Adrenal gland (tissue), 12 donors: ENCODE measurements around the gene MRPL34. TPM values are rescaled to one million over a fixed set of nuclear protein-coding genes. Genes with fewer than 3 reads are reported as not detected.

Source experiments
- DNase-seq, 7 donors: peaks; one replicate each; pipeline ENCODE4 v3.0.0-alpha.2; 2019 to 2020
- H3K27ac ChIP-seq, 5 donors: fragments of 200-600 bp; sonication (generic) in 4 of 5; 1 replicate in 3 of 5; 2 replicates in 2 of 5; pipeline versions ENCODE4 v1.5.1 to v1.8.0; 2016 to 2020; ENCODE audit warnings: mild to moderate bottlenecking in 1 of 5
- H3K27me3 ChIP-seq: fragments of 200-600 bp; 2 replicates; pipeline ENCODE4 v1.8.0; 2021
- H3K36me3 ChIP-seq, 2 donors: fragments of 200-600 bp; replicated peaks in 1 of 2; 1 replicate in 1 of 2; 2 replicates in 1 of 2; pipeline versions ENCODE4 v1.5.1 to v1.8.0; 2018 to 2022
- H3K4me1 ChIP-seq, 2 donors: fragments of 200-600 bp; replicated peaks in 1 of 2; 1 replicate in 1 of 2; 2 replicates in 1 of 2; pipeline versions ENCODE4 v1.5.1 to v1.8.0; 2018 to 2021
- H3K4me3 ChIP-seq, 4 donors: fragments of 200-600 bp; sonication (generic) in 3 of 4; one replicate each; pipeline ENCODE4 v1.5.1; 2016 to 2018
- H3K9me3 ChIP-seq, 3 donors: fragments of 200-600 bp; sonication (generic) in 1 of 3; replicated peaks in 1 of 3; 1 replicate in 2 of 3; 2 replicates in 1 of 3; pipeline versions ENCODE4 v1.5.1 to v1.8.0; 2016 to 2021
- POLR2A ChIP-seq, 2 donors: fragments of 450-650 bp; IDR thresholded peaks; one replicate each; pipeline ENCODE4 v1.6.1; 2017; ENCODE audit warnings: antibody characterized with exemption in 2 of 2, mild to moderate bottlenecking in 2 of 2, moderate library complexity in 1 of 2
- WGBS, 4 donors: extraction: QIAGEN DNeasy Blood & Tissue Kit in 2 of 4; methylation state at CpG; one replicate each; pipeline versions ENCODE4 v1.1.5 to v1.1.7; 2013 to 2017; 5-methylcytosine and 5-hydroxymethylcytosine counted together
- intact Hi-C, 2 donors: fragments of 100-400 bp; cut with DNase I; formaldehyde crosslinking; loops; one replicate each; pipeline versions ENCODE4 v1.14.1 to v1.15.0; 2022 to 2023
- polyA plus RNA-seq, 3 donors: library from polyadenylated mRNA; stranded (reverse); fragments of 200-250 nt in 2 of 3; fragments of 350-450 nt in 1 of 3; fragmentation: Illumina TruSeq in 1 of 3; extraction: RNeasy Lipid Tissue Mini Kit (QIAGEN cat#74804) in 1 of 3; gene quantifications; one replicate each; pipeline ENCODE4 v1.2.3, GENCODE V29; 2013 to 2014
- total RNA-seq, 9 donors: library from RNA; depleted of rRNA in 4 of 9; stranded (reverse); fragments of >200 nt in 4 of 9; fragments of 120-200 nt in 1 of 9; fragmentation: NEBNext Ultra II Directional in 1 of 9; extraction: Animal tissue kit (Norgen Biotek cat#: 25700) in 1 of 9; gene quantifications; one replicate each; pipeline versions ENCODE4 v1.1.0 to v1.2.4, GENCODE V29; 2013 to 2023
- TF ChIP-seq, protein P1 (sequence below), 6 experiments: fragments of 450-650 bp in 4 of 6; fragments of 200-600 bp in 2 of 6; sonication (generic) in 1 of 6; IDR thresholded peaks; 1 replicate in 5 of 6; 2 replicates in 1 of 6; pipeline versions ENCODE4 v1.5.1 to v1.8.0; 2016 to 2021; ENCODE audit warnings: antibody characterized with exemption in 6 of 6, mild to moderate bottlenecking in 2 of 6, moderate library complexity in 1 of 6
- donor health status: healthy with polysubstance abuse.
- donor health status: Bipolar disorder and iron deficiency.
- donor health status: DM: yes; HTN: yes; CAD: no.
- donor health status: DM: no; HTN: no; CAD: no.
- donor health status: DM: no; HTN: no; CAD: no.
- donor health status: DM: yes; HTN: yes; CAD: no.

The MRPL34 gene
- total and polyA plus RNA-seq, 12 donors, result 95.8 to 358 (median 152) TPM

DNA sequence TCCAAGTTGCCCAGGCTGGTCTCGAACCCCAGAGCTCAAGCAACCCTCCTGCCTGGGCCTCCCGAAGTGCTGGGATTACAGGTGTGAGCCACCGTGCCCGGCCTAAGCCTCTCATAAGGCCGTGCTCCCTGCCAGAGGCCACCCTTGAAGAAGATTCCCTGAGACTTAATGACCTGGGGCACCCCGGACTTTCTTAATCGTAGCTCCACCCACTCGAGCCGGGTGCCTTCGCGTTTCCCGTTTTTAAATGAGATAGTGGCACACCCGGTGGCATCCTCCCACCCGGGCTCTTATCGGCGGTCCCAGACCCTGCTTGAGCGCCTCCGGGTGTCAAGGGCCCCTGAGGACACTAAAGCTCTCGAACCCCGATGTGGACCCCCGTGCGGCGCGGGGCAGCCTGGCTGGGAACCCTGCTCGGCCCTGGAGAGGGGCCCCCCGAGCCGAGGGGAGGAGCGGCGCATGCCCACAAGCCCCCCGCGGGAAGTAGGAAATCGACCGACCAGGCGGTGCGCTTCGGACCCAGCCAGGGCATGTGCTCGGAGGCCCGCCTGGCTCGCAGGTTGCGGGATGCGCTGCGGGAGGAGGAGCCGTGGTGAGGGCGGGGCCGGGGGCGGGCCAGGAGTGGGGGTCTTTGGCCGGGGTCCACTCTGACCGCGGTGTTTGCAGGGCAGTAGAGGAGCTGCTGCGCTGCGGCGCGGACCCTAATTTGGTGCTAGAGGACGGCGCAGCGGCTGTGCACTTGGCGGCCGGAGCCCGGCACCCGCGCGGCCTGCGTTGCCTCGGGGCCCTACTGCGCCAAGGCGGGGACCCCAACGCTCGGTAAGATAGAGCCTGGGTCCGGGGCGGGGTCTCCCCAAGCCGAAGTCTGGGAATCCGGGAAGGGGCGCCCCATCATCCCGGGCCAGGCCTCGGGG, 24.0 kb upstream of the MRPL34 start, which contains the start of gene ANKLE1:
Gene ANKLE1, plus strand, starts transcription at position 511 of the 914 bp plus-strand sequence. Its CDS starts 20 bp downstream, at position 531.
- Histone ChIP-seq H3K27ac (no peak within 1 kb of the TSS), H3K9me3 (no peaks in the 10 kb centered on the region), H3K4me3 (peak within 1 kb of the TSS in 1 of 4 donors; percentile 41), H3K4me1 (peaks cover 10 to 17% of the 10 kb centered on the region in 2 donors), H3K27me3 (peaks cover 6% of the 10 kb centered on the region), H3K36me3 (peaks cover 0 to 15% of the 10 kb centered on the region in 2 donors)
- intact Hi-C loops, result loop anchor here (2.0 to 10.0 kb wide), 4 partner anchors 77 to 507 kb away; no protein-coding TSS in a partner anchor
- DNase-seq, result peak in 1 of 7 donors; percentile 18
- WGBS, 4 donors, result 6 to 30% (median 13%) methylated on average over 10 to 75 of the region's 75 CpGs
- TF ChIP-seq, protein P1, sequence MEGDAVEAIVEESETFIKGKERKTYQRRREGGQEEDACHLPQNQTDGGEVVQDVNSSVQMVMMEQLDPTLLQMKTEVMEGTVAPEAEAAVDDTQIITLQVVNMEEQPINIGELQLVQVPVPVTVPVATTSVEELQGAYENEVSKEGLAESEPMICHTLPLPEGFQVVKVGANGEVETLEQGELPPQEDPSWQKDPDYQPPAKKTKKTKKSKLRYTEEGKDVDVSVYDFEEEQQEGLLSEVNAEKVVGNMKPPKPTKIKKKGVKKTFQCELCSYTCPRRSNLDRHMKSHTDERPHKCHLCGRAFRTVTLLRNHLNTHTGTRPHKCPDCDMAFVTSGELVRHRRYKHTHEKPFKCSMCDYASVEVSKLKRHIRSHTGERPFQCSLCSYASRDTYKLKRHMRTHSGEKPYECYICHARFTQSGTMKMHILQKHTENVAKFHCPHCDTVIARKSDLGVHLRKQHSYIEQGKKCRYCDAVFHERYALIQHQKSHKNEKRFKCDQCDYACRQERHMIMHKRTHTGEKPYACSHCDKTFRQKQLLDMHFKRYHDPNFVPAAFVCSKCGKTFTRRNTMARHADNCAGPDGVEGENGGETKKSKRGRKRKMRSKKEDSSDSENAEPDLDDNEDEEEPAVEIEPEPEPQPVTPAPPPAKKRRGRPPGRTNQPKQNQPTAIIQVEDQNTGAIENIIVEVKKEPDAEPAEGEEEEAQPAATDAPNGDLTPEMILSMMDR (IDR thresholded peaks at IDR 0.05), result no peak
- no peak for TF ChIP-seq POLR2A (IDR thresholded peaks at IDR 0.05)

- peak; percentile 79 to 94 (median 86) for DNase-seq
- Histone ChIP-seq H3K4me1 (peaks cover 10 to 17% of the 10 kb centered on the region in 2 donors), H3K4me3 (peak overlapping the region in 1 of 4 donors; percentile 41), H3K9me3 (no peaks in the 10 kb centered on the region), H3K36me3 (peaks cover 0 to 5% of the 10 kb centered on the region in 2 donors), H3K27ac (no peak overlapping the region), H3K27me3 (peaks cover 6% of the 10 kb centered on the region)
- 3 to 12% (median 3%) methylated on average over 4 to 45 of the region's 45 CpGs for WGBS, 4 donors
- TF ChIP-seq, protein P1 (IDR thresholded peaks at IDR 0.05), result peak; percentile 73 to 96 (median 90)
- TF ChIP-seq POLR2A (IDR thresholded peaks at IDR 0.05), result no peak
- intact Hi-C loops, result loop anchor here (2.0 to 10.0 kb wide), 4 partner anchors 78 to 508 kb away; no protein-coding TSS in a partner anchor
Measured at GRCh38 chr19:17282488-17283125, 23.1 kb upstream of the MRPL34 start.

- no peak overlapping the region for H3K27ac ChIP-seq
- peaks cover 0 to 5% of the 10 kb centered on the region in 2 donors for H3K36me3 ChIP-seq
- WGBS, 4 donors, result 85 to 97% (median 88%) methylated on average over 2 to 7 of the region's 7 CpGs
- TF ChIP-seq, protein P1 (IDR thresholded peaks at IDR 0.05), result no peak
- no peak for TF ChIP-seq POLR2A (IDR thresholded peaks at IDR 0.05)
- peaks cover 10 to 17% of the 10 kb centered on the region in 2 donors for H3K4me1 ChIP-seq
- intact Hi-C loops, result loop anchor here (2.0 to 10.0 kb wide), 4 partner anchors 79 to 509 kb away; no protein-coding TSS in a partner anchor
- H3K4me3 ChIP-seq, result no peak overlapping the region
- H3K9me3 ChIP-seq, result no peaks in the 10 kb centered on the region
- no peak for DNase-seq
- H3K27me3 ChIP-seq, result peaks cover 6% of the 10 kb centered on the region
Measured at GRCh38 chr19:17283504-17283996, 22.1 kb upstream of the MRPL34 start.
